ENCODE results near the gene TLNRD1.
"Not testable (repeated sequence)": the region's sequence is repeated elsewhere in the genome, so short reads cannot be mapped to it uniquely, and the experiment has no call there.

Gene TLNRD1

DNA sequence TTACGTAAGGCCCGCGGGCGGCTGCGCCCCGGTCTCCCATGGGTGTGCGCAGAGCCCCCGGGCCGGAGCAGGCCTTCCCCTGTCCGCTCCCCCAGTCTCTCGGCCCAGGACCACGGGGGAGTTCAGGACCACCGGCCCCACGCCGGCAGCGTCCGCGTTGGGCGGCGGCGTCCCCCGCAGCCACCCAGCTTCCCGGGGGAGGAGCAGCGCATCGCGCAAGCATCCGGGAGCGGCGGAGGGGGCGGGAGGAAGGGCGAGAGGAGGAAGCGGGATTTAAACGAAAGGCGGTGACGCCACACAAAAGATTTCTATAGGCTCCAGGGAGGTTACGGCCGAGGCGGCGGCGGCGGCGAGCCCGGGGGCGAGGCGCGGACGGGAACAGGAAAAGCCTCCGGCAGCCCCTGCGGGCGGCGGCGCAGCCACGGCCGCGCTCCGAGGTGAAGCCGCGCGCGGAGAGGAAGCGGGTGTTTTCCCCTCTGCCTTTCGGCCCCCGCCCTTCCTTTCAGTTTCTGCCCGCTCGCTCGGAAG, at the start of gene TLNRD1:
Gene TLNRD1, plus strand, starts transcription at position 300 of the 528 bp plus-strand sequence. CDS start 1,349 bp downstream, outside the sequence.
- peak; percentile 94 for DNase-seq (ENCODE audit: low read depth)

DNA sequence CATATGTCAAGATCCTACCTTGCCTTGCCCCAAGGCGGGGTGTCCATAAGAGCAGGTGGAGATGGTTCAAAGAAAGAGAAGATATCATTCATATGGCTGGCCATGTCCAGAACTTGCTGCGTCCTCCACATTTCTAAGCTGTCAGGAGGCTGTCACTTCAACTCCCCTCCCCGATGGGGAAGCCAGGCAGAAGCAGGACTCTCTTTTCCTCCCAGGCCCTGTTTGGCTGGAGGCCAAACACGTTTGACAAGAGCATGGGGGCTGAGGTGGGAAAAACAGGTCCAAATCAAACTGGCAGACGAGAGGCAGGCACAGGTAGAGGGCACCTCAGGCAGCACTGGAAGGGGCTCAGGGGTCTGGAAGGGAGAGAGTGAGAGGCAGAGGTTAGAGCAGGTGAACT, 48.8 kb upstream of the TLNRD1 start:
- no peak for DNase-seq (ENCODE audit: low read depth)

- DNase-seq (ENCODE audit: low read depth), result no peak
Measured at GRCh38 chr15:80953001-80953952, 47.4 kb upstream of the TLNRD1 start.

- DNase-seq (ENCODE audit: low read depth), result no peak
Measured at GRCh38 chr15:80953953-80954778, 46.6 kb upstream of the TLNRD1 start.

DNA sequence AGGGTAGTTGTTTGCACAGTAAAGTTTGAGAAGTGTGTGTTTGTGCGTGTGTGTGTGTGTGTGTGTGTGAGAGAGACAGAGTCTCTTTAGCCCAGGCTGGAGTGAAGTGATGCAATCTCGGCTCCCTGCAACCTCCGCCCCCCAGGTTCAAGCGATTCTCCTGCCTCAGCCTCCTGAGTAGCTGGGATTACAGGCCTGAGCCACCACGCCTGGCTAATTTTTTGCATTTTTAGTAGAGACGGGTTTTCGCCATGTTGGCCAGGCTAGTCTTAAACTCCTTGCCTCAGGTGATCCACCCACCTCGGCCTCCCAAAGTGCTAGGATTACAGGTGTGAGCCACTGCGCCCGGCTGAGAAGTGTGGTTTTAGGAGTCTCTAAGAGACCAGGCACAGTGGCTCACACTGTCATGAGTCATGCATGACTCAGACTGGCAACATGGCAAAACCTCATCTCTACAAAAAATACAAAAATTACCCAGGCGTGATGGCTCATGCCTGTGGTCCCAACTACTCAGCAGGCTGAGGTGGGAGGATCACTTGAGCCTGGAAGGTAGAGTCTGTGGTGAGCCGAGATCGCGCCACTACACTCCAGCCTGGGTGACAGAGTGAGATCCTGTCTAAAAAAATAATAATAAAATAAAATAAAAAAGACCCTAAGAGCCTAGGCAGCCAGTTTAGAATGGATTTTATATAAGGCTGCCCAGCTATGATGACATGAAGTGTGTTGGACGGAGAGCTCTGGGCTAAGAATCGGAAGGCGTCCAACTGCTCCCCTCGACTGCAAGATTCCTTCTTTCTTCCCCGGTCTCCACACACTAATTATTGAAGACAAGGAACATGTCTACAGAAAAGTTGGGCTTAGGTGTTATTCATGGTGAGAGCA, 44.9 kb upstream of the TLNRD1 start:
- peak; percentile 93 for DNase-seq (ENCODE audit: low read depth)

DNA sequence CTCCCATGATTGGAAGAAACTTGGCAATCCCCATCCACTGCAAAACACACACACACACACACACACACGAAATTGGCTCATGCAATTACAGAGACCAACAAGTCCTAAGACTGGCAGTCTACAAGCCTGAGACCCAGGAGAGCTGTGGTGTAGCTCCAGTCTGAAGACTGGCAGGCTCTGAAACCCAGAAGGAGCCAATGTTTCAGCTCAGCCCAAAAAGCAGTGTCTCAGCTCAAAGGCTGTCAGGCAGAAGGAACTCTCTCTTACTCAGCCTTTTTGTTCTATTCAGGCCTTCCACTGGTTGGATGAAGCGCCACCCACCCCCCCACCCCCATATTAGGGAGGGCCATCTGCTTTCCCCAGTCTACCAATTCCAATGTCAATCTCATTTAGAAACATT, 43.2 kb upstream of the TLNRD1 start:
- DNase-seq (ENCODE audit: low read depth), result no peak

DNA sequence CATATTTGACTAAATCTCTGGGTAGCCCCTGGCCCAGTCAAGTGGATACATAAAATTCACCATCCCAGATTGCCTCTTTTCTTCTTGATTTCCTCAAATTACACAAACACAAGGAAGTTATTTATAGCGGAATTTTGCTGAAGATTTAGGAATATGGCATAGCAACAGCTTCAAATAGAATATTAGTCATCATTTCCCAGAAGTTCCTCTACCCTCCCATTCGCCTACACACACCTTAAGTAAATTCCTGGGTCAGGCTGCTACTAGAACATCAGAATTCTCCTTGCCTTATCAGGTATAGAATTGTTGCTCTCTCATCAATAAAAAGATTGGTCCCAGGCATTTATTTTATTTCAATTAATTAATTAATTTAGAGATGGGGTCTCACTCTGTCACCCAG, 42.7 kb upstream of the TLNRD1 start:
- DNase-seq (ENCODE audit: low read depth), result no peak

GRCh38 chr15:80958818-80959495, 41.8 kb upstream of the TLNRD1 start:
- no peak for DNase-seq (ENCODE audit: low read depth)

DNA sequence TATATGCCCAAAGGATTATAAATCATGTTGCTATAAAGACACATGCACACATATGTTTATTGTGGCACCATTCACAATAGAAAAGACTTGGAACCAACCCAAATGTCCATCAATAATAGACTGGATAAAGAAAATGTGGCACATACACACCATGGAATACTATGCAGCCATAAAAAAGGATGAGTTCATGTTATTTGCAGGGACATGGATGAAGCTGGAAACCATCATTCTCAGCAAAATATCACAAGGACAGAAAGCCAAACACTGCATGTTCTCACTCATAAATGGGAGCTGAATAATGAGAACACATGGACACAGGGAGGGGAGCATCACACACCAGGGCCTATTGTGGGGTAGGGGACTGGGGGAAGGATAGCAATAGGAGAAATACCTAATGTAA, 35.3 kb upstream of the TLNRD1 start:
- DNase-seq (ENCODE audit: low read depth), result not testable (repeated sequence)

- no peak for DNase-seq (ENCODE audit: low read depth)
Measured at GRCh38 chr15:80966431-80967197, 34.1 kb upstream of the TLNRD1 start.

- DNase-seq (ENCODE audit: low read depth), result peak; percentile 79
Measured at GRCh38 chr15:80967451-80967850, 33.3 kb upstream of the TLNRD1 start.

GRCh38 chr15:80967991-80968510, 32.7 kb upstream of the TLNRD1 start:
- no peak for DNase-seq (ENCODE audit: low read depth)

DNA sequence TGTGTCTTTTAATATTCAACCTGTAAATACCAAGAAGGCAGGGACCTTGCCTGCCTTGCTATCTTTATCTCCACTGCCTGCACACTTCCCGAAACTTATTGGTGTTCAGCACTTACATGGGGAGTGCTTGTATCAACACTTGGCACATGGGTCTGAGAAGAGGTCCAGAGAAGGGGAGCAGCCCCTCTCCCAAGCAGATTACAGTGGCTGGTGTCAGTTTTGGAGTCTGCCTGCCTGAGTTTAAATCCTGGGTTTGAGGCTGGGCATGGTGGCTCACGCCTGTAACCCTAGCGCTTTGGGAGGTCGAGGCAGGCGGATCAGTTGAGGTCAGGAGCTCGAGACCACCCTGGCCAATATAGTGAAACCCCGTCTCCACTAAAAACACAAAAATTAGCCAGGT, 31.4 kb upstream of the TLNRD1 start:
- no peak for DNase-seq (ENCODE audit: low read depth)

DNA sequence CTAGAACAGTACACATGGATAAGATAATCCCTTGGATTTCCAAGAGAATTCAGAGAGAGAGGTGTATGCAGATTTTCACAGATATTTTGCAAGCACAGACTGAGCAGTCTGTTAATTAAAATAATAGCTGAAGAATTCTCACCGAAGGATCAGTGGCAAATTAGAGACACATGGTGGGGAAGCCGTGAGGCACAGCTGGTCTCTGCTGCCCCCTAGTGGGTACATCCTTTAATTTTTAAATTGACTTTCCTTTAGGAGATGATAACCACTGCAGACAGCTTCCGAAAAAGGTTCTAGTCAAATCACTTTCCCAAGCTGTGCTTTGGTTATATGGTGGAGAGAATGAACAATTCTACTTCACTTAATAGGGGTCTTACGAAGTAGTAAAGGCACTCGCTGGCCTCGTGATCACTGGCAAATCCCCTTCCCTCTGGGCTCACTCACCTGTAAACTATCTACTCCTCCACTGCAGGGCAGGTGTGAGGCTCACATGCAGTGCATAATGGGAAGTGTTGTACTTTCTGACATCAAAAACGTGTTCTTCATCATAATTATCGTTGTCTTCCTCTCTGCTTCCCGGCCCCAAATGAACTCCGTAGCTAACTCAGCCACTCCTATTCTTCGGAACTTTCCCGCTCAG, 30.6 kb upstream of the TLNRD1 start:
- peak; percentile 46 for DNase-seq (ENCODE audit: low read depth)

DNA sequence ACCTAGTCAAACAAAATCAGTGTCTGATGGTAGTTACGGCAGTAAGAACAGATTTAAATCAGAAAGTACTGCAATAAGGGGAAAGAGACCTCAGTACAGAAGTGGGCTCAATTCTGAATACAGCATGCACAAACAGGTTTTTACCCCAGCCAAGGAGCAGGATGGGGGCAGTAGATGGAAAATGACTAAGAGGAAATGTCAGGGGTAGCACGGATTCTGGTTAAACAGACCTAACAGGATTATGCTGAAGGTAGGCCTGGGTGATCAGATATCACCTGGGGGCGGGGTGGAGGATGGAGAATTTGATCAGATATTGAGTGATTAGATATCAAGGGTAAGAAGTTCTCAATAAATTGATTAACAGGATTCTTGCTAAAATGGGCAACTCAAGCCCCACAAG, 30.1 kb upstream of the TLNRD1 start:
- no peak for DNase-seq (ENCODE audit: low read depth)

DNA sequence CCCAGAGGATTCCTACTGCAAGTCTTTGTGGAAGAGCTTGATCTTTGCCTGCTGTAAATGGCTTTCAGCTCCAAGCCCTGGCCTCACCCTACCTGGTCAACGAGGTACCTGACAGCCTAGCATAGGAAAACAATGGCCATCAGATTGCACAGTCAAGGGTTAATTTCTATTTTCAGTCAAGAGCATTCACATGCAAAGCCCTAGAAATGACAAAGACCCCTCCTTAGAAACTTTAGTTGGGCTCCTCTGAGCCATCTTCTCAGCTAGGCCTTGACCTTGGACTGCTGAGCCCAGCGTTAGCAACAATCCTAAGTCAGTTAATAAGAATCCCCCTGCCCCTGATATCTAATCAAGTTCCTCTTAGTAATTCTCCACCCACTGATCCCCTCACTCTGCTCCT, 29.6 kb upstream of the TLNRD1 start:
- DNase-seq (ENCODE audit: low read depth), result no peak

- DNase-seq (ENCODE audit: low read depth), result no peak
Measured at GRCh38 chr15:80972276-80972675, 28.4 kb upstream of the TLNRD1 start.

DNA sequence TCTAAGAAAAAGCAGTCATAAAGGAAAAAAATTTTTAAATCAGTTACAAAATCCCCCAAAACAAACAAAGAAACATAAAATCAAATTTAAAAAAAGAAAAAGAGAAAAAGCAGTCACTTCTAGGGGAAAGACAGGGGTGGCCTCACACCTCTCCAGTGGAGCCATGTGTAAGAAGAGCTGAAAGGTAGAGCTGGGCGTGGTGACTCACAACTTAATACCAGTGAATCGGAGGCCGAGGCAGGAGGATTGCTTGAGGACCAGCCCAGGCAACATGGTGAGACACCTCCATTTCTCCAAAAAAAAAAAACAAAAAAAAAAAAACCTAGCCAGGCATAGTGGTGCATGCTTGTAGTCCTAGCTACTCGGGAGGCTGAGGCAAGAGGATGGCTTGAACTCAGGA, 25.8 kb upstream of the TLNRD1 start:
- no peak for DNase-seq (ENCODE audit: low read depth)

GRCh38 chr15:80976851-80977250, 23.9 kb upstream of the TLNRD1 start:
- DNase-seq (ENCODE audit: low read depth), result no peak

GRCh38 chr15:80977627-80978036, 23.1 kb upstream of the TLNRD1 start:
- DNase-seq (ENCODE audit: low read depth), result peak; percentile 63

All from iris pigment epithelial cell (primary cell).